ENCODE results near the gene B3GNT3. TPM values are rescaled to one million over a fixed set of nuclear protein-coding genes. Genes with fewer than 3 reads are reported as not detected.

Gene B3GNT3
- total RNA-seq, 1 experiment from 2014 or later = 22.2 TPM

DNA sequence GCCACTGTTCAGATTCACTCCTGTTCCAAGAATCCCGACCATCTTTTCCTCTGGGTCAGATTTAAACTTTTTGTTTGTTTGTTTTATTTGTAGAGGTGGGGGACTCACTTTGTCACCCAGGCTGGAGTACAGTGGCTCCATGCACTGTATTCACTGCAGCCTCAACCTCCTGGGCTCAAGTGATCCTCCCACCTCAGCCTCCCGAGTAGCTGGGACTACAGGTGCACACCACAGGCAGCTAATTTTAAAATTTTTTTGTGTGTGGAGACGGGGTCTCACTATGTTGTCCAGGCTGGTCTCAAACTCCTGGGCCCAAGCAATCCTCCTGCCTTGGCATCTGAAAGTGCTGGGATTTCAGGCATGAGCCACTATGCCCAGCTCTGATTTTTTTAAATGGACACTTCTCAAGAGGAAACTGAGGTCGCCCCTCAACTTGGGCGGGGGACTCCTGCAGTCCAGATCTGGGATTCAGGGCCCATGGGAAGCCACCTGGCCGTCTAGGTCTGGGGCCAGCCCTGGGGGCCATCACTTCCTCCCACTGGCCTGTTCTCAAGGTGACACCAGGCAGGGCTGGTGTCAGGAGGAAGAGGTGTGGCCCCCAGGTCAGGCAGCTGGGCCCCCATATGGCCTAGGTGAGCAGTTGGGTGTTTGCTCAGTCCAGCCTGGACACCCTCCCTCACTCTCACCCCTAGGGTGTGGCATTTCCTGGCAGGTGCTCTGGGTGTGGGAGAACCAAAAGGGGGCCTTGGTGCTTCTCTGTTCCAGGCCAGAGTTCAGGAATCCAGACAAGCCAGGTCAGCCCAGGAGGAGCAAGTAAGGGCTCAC, 1.3 kb downstream of the B3GNT3 start:
- BruUV-seq (replicated peaks) = no TSS peak
- peaks cover 45% of the 10 kb centered on the region for H3K79me2 ChIP-seq (ENCODE audit: insufficient read depth, low read length)
- intact Hi-C loops (cut with micrococcal nuclease) = loop anchor here (2.0 to 5.0 kb wide), 2 partner anchors 17 to 46 kb away; no protein-coding TSS in a partner anchor

DNA sequence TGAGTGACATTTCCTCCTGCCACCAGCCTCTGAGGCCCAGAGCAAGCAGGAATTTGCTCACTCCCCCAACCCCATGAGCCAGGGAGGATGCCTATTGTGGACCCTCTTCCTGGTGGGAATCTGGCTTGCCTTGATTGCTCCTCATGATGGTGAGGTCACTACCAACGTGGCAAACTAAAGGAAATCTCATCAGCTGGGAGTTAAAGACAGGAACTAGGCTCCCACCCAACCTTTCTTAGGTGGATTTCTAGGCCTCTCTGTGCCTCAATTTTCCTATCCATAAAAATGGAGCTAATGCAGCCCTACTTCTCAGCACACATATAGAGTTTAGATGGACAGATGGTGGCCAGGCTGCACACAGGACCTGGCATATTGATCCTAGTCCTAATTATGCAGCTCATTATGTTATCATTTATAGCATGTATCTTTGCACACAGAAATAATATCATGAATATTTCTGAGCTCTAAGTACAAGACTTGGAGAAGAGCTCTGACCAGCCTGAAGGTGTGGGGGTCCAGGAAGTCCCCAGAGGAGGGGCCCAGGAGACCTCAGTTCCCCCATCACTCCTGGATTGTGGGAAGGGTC, 2.0 kb downstream of the B3GNT3 start:
- Histone ChIP-seq H3K79me2 (ENCODE audit: insufficient read depth, low read length) (peaks cover 45% of the 10 kb centered on the region), H3K4me1 (ENCODE audit: control insufficient read depth in 1 of 2, insufficient read depth in 2 of 2, low read length in 2 of 2) (peaks cover 46 to 75% of the 10 kb centered on the region in 2 experiments), H3K4me3 (replicated peaks in 1 of 2; ENCODE audit: low read depth in 1 of 2, low read length in 2 of 2) (peak overlapping the region; percentile 75 to 90), H3K9ac (ENCODE audit: low read length) (peak overlapping the region; percentile 86), H3K36me3 (ENCODE audit: control insufficient read depth in 1 of 2, insufficient read depth in 2 of 2, low read length in 2 of 2) (no peaks in the 10 kb centered on the region), H3K27ac (ENCODE audit: low read depth, low read length) (peak overlapping the region; percentile 84), H4K20me1 (ENCODE audit: insufficient read depth) (no peaks in the 10 kb centered on the region), H3K9me3 (ENCODE audit: control insufficient read depth in 1 of 2, insufficient read depth in 1 of 2, low read depth in 1 of 2, low read length in 2 of 2) (no peaks in the 10 kb centered on the region), H3K9me2 (ENCODE audit: insufficient read depth) (no peaks in the 10 kb centered on the region), H3K4me2 (ENCODE audit: low read length) (peak overlapping the region; percentile 93), H2AFZ (ENCODE audit: low read depth, low read length, poor library complexity, severe bottlenecking) (no peak overlapping the region), H3K27me3 (ENCODE audit: insufficient read depth, low read length) (no peaks in the 10 kb centered on the region)
- CTCF ChIA-PET = interaction anchor here (1.3 to 2.7 kb wide), 2 partner anchors 14 to 31 kb away, joined by 3 to 10 read pairs; no protein-coding TSS in a partner anchor
- TF ChIP-seq SP1 (IDR thresholded peaks at IDR 0.05; ENCODE audit: low read depth) (no peak), CBX3 (IDR thresholded peaks at IDR 0.05; ENCODE audit: low read depth) (peak; percentile 57)
- intact Hi-C loops (cut with micrococcal nuclease) = loop anchor here (2.0 to 5.0 kb wide), 2 partner anchors 18 to 45 kb away; no protein-coding TSS in a partner anchor
- RAD21 ChIA-PET (ENCODE audit: low non-redundant PET in 1 of 2, low total read pairs in 2 of 2, uncharacterized antibody in 2 of 2, unreplicated experiment in 2 of 2) = interaction anchor here in 1 of 2 experiments (1.0 kb wide), 1 partner anchor 47 kb away, joined by 3 read pairs; no protein-coding TSS in a partner anchor
- ATAC-seq (peak; percentile 1; the same call in 1 of the 2 replicates), DNase-seq (ENCODE audit: low read depth, low spot score) (no peak)
- no TSS peak for BruUV-seq (replicated peaks)
- POLR2A ChIA-PET = interaction anchor here (1.0 to 3.4 kb wide), 2 partner anchors 34 to 191 kb away, joined by 3 to 20 read pairs; no protein-coding TSS in a partner anchor

More for the DNA sequence above, 1.3 kb downstream of the B3GNT3 start:
- Histone ChIP-seq H4K20me1 (ENCODE audit: insufficient read depth) (no peaks in the 10 kb centered on the region), H3K9me2 (ENCODE audit: insufficient read depth) (no peaks in the 10 kb centered on the region), H3K36me3 (ENCODE audit: control insufficient read depth in 1 of 2, insufficient read depth in 2 of 2, low read length in 2 of 2) (no peaks in the 10 kb centered on the region), H3K4me3 (replicated peaks in 1 of 2; ENCODE audit: low read depth in 1 of 2, low read length in 2 of 2) (peak overlapping the region; percentile 75 to 90), H3K4me2 (ENCODE audit: low read length) (peak overlapping the region; percentile 93), H3K27ac (ENCODE audit: low read depth, low read length) (peak overlapping the region; percentile 84), H2AFZ (ENCODE audit: low read depth, low read length, poor library complexity, severe bottlenecking) (no peak overlapping the region), H3K9ac (ENCODE audit: low read length) (peak overlapping the region; percentile 86), H3K27me3 (ENCODE audit: insufficient read depth, low read length) (no peaks in the 10 kb centered on the region), H3K9me3 (ENCODE audit: control insufficient read depth in 1 of 2, insufficient read depth in 1 of 2, low read depth in 1 of 2, low read length in 2 of 2) (no peaks in the 10 kb centered on the region), H3K4me1 (ENCODE audit: control insufficient read depth in 1 of 2, insufficient read depth in 2 of 2, low read length in 2 of 2) (peaks cover 53 to 82% of the 10 kb centered on the region in 2 experiments)
- TF ChIP-seq POLR2AphosphoS5 (IDR thresholded peaks at IDR 0.05; ENCODE audit: low read depth, low read length) = peak; percentile 30
- TF ChIP-seq, protein P1, sequence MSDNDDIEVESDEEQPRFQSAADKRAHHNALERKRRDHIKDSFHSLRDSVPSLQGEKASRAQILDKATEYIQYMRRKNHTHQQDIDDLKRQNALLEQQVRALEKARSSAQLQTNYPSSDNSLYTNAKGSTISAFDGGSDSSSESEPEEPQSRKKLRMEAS (IDR thresholded peaks at IDR 0.05) = peak; percentile 37
- peak; percentile 73 for TF ChIP-seq SP1 (IDR thresholded peaks at IDR 0.05; ENCODE audit: low read depth)
- TF ChIP-seq SIN3A (IDR thresholded peaks at IDR 0.05; ENCODE audit: low read depth) = no peak
- POLR2A ChIA-PET = interaction anchor here (0.8 to 3.4 kb wide), 6 partner anchors 9 to 202 kb away, joined by 3 to 20 read pairs (median 6); partner anchors contain the start of gene RPL18A
- RAD21 ChIA-PET (ENCODE audit: low non-redundant PET in 1 of 2, low total read pairs in 2 of 2, uncharacterized antibody in 2 of 2, unreplicated experiment in 2 of 2) = interaction anchor here in 1 of 2 experiments (1.0 kb wide), 1 partner anchor 48 kb away, joined by 3 read pairs; no protein-coding TSS in a partner anchor
- CTCF ChIA-PET = interaction anchor here (1.2 to 2.7 kb wide), 3 partner anchors 13 to 137 kb away, joined by 3 to 10 read pairs (median 3); partner anchors contain the start of gene CCDC124
- DNase-seq (ENCODE audit: low read depth, low spot score) = peak; percentile 33
- peak; percentile 21 for ATAC-seq

Data from HCT116 (cell line).